ENCODE data around the gene ZNF474. TPM values are rescaled to one million over a fixed set of nuclear protein-coding genes. Genes with fewer than 3 reads are reported as not detected.

ZNF474 gene
- total and polyA plus RNA-seq, 2 of the 8 experiments (the other 6 are each of a cell fraction or from before 2014, with no cell fraction given) = not detected

DNA sequence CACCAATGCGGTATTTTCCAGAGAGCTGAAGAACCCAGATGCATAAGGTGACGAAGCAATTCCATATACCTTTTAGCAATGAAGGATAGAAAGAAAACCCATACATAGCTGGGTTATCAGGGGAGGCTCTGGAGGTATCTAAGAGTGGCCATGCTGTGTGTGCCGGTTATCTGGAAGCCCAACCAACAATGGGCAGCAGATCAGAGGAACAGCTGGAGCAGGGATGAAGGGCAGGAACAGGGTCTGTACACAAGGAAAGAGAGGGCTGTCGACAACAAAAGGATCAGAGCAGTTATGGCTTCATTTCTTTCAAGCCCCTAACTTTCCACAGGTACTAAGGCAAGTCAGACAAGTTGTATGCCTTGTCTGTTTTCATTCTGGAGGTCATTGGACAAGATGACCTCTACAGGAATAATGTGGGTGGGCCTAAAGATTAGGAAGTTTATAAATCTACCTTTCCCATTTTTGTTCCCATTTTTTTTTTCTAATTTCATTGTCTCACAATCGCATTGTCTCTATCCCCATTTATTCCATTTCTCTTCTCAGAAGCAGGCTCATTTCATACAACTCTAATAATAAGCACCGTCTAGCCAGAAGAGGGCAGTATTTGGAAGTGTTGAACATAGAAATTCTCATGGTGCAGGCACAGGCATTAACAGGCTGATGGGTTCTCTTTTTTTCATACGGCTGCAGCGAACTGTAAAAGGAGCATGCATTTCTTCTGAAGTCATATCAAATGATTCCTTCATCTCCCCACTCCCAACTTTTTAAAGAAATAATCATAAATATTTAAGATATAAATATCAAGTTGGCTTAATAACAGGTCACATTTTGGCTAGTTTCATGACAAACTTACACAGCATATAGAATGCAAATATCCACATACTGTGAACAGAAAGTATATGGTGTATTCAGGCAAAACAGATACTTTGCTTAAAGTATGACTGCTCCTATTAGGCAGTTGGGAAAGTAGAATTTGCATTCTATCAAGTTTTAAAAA, 63.5 kb downstream of the ZNF474 start:
- Histone ChIP-seq H2BK120ac (replicated peaks; ENCODE audit: low read depth, low read length) (no peak overlapping the region), H3K9ac (replicated peaks in 1 of 4; ENCODE audit: extremely low read depth in 1 of 4, low read depth in 3 of 4, low read length in 3 of 4) (no peak overlapping the region; a peak in 1 of 7 replicates), H2AK5ac (ENCODE audit: low read depth, low read length) (no peak overlapping the region), H3K23ac (ENCODE audit: insufficient read length) (no peak overlapping the region), H3K27ac (ENCODE audit: low read depth, low read length) (no peak overlapping the region), H2BK5ac (ENCODE audit: low read depth, low read length) (no peak overlapping the region), H3K4me3 (ENCODE audit: extremely low read depth in 1 of 4, insufficient read depth in 2 of 4, low read depth in 3 of 4, low read length in 4 of 4) (no peak overlapping the region), H3K4me2 (ENCODE audit: insufficient read depth in 1 of 2, low read depth in 2 of 2, low read length in 2 of 2) (no peak overlapping the region), H3K4ac (replicated peaks; ENCODE audit: insufficient read length, low read depth, low read length) (no peak overlapping the region), H3K79me1 (ENCODE audit: low read depth, low read length) (no peaks in the 10 kb centered on the region), H4K20me1 (replicated peaks in 1 of 2; ENCODE audit: control insufficient read depth in 1 of 2, insufficient read depth in 2 of 2, low read length in 2 of 2) (no peaks in the 10 kb centered on the region), H3K27me3 (replicated peaks in 1 of 4; ENCODE audit: control insufficient read depth in 3 of 4, extremely low read depth in 1 of 4, insufficient read depth in 3 of 4, low read length in 3 of 4) (no peaks in the 10 kb centered on the region), H3K79me2 (ENCODE audit: control insufficient read depth in 1 of 2, insufficient read depth in 2 of 2, low read length in 2 of 2) (no peaks in the 10 kb centered on the region), H4K91ac (replicated peaks; ENCODE audit: insufficient read length, low read length) (no peak overlapping the region), H2BK20ac (ENCODE audit: low read length) (no peak overlapping the region), H3K18ac (ENCODE audit: extremely low read depth, low read length) (no peak overlapping the region), H3K23me2 (ENCODE audit: low read depth, low read length) (no peaks in the 10 kb centered on the region), H4K8ac (ENCODE audit: extremely low read depth, insufficient read depth, low read length) (no peak overlapping the region), H4K5ac (ENCODE audit: insufficient read length, low read depth, low read length) (no peak overlapping the region), H3K56ac (replicated peaks; ENCODE audit: insufficient read length, low read depth, low read length) (no peak overlapping the region), H2AFZ (ENCODE audit: low read length) (peak overlapping the region; percentile 85), H3K36me3 (ENCODE audit: control insufficient read depth in 2 of 4, insufficient read depth in 4 of 4, low read length in 3 of 4) (no peaks in the 10 kb centered on the region), H3K9me3 (ENCODE audit: insufficient read depth in 2 of 2, low read depth in 1 of 2, low read length in 1 of 2) (no peaks in the 10 kb centered on the region), H2BK12ac (ENCODE audit: low read depth, low read length) (no peak overlapping the region), H2BK15ac (ENCODE audit: low read length) (0 out of 2 replicates have a peak overlapping the region, but pooled peaks have one; percentile 46), H3K14ac (ENCODE audit: insufficient read length) (no peak overlapping the region), H3K4me1 (replicated peaks in 1 of 4; ENCODE audit: control insufficient read depth in 3 of 4, insufficient read depth in 4 of 4, low read length in 3 of 4) (peaks cover 0 to 3% (median 0%) of the 10 kb centered on the region in 4 experiments; a peak in 1 of 7 replicates)
- CTCF ChIA-PET (ENCODE audit: partially characterized antibody) = interaction anchor here (0.6 to 10.7 kb wide), 13 partner anchors 10 to 309 kb away, joined by 3 to 221 read pairs (median 4); no protein-coding TSS in a partner anchor
- TF ChIP-seq RAD21 (IDR thresholded peaks at IDR 0.05 in 1 of 2, conservative IDR thresholded peaks at IDR 0.05 in 1 of 2; ENCODE audit: low read depth in 2 of 2, low read length in 2 of 2) (peak; percentile 70 to 81), TBP (IDR thresholded peaks at IDR 0.05; ENCODE audit: low read depth, low read length) (no peak), EZH2 (IDR thresholded peaks at IDR 0.05; ENCODE audit: low read depth, low read length, severe bottlenecking) (no peak), ASH2L (IDR thresholded peaks at IDR 0.05; ENCODE audit: low read length) (no peak), RFX5 (IDR thresholded peaks at IDR 0.05; ENCODE audit: borderline replicate concordance, low read depth, low read length) (no peak)
- TF ChIP-seq, protein P1, sequence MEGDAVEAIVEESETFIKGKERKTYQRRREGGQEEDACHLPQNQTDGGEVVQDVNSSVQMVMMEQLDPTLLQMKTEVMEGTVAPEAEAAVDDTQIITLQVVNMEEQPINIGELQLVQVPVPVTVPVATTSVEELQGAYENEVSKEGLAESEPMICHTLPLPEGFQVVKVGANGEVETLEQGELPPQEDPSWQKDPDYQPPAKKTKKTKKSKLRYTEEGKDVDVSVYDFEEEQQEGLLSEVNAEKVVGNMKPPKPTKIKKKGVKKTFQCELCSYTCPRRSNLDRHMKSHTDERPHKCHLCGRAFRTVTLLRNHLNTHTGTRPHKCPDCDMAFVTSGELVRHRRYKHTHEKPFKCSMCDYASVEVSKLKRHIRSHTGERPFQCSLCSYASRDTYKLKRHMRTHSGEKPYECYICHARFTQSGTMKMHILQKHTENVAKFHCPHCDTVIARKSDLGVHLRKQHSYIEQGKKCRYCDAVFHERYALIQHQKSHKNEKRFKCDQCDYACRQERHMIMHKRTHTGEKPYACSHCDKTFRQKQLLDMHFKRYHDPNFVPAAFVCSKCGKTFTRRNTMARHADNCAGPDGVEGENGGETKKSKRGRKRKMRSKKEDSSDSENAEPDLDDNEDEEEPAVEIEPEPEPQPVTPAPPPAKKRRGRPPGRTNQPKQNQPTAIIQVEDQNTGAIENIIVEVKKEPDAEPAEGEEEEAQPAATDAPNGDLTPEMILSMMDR (IDR thresholded peaks at IDR 0.05; ENCODE audit: control extremely low read depth in 1 of 3, insufficient read depth in 1 of 3, low read depth in 1 of 3, low read length in 3 of 3) = peak in 2 of 3 experiments; percentile 61 to 67; a peak in 3 of 4 replicates
- POLR2A ChIA-PET (ENCODE audit: partially characterized antibody) = no interaction called here
- FAIRE-seq (peak; percentile 72), DNase-seq (ENCODE audit: low read depth in 1 of 2, low spot score in 2 of 2) (no peak)
- WGBS, 2 experiments (ENCODE audit: extremely low coverage in 1 of 2, insufficient coverage in 1 of 2, insufficient read length in 1 of 2, insufficient replicate concordance in 2 of 2, low coverage in 1 of 2, low lambda C conversion rate in 2 of 2, missing lambda C conversion rate in 1 of 2) = 68% methylated on average over 8 of the region's 8 CpGs; no CpG with 5 or more reads in 1 of the 2 experiments

All from H1 (cell line).